COLO829 (cell line): ENCODE data around the gene NSD1.
"Not testable (repeated sequence)": the region's sequence is repeated elsewhere in the genome, so short reads cannot be mapped to it uniquely, and the experiment has no call there.

Source experiments
- DNase-seq: peaks from one replicate; pipeline ENCODE4 v3.0.0; 2012; ENCODE audit warnings: low spot score

The NSD1 gene

DNA sequence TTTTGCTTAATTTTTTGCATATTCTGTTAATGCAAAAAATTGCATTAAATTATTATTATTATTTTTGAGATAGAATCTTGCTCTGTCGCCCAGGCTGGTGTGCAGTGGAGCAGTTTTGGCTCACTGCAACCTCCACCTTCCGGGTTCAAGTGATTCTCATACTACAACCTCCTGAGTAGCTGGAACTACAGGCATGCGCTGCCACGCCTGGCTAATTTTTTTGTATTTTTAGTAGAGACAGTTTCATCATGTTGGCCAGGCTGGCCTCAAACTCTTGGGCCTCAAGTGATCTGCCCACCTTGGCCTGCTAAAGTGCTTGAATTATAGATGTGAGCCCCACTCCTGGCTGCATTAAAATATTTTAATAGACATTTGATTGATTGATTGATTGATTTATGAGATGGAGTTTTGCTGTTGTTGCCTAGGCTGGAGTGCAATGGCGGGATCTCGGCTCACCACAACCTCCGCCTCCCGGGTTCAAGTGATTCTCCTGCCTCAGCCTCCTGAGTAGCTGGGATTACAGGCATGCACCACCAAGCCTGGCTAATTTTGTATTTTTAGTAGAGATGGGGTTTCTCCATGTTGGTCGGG lies 44.4 kb downstream of the NSD1 start:
- not testable (repeated sequence) for DNase-seq

- DNase-seq: no peak
These were observed 45.2 kb downstream of the NSD1 start for GRCh38 chr5:177178733-177179304.

GRCh38 chr5:177179431-177179830 lies 45.9 kb downstream of the NSD1 start:
- no peak for DNase-seq

- no peak for DNase-seq
These were observed 49.6 kb downstream of the NSD1 start for GRCh38 chr5:177183142-177183541.

GRCh38 chr5:177183766-177184360 lies 50.3 kb downstream of the NSD1 start:
- no peak for DNase-seq

DNA sequence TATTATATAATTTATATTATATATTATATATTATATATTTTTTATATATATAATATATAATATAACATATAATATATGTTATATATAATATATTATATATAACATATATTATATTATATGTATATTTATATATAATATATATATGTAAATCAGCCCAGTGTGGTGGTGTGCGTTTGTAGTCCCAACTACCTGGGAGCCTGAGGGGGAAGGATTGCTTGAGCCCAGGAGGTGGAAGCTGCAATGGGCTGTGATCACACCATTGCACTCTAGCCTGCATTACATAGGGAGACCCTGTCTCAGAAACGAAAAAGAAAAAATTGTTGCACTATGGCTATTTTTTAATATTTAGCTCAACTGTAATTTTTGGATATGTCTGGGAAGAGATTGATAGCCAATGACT lies 52.4 kb downstream of the NSD1 start:
- DNase-seq: no peak

GRCh38 chr5:177186645-177187044 lies 53.1 kb downstream of the NSD1 start:
- no peak for DNase-seq

- no peak for DNase-seq
These were observed 55.2 kb downstream of the NSD1 start for GRCh38 chr5:177188775-177189174.

DNA sequence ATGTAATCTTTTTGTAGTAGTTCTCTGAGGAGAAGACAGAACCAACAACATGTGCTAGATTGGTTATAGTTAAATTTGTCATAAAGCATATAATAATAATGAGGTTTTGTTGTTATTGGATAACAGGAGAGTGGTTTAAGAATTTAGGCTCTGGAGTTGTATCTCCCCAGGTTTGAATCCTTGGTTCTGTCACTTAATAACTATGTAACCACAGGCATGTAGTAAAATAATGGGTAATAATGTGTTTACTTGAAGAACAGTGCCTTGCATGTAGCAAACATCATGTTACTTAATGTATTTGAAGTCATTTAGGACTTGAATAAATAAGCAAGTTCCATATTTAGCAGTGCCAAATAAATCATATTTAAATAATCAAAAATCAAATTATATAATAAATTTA lies 55.8 kb downstream of the NSD1 start:
- no peak for DNase-seq

DNA sequence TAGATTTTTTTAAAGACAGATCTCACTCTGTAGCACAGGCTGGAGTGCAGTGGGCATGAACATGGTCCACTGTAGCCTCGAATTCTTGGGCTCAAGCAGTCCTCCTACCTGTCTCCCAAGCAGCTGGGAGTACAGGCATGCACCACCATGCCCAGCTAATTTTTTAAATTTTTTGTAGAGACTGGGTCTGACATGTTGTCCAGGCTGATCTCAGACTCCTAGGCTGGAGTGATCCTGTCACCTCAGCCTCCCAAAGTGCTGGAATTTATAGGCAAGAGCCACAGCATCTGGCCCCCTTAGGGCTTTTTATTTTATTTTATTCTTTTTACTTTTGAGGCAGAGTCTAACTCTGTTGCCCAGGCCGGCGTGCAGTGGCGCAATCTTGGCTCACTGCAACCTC lies 56.4 kb downstream of the NSD1 start:
- DNase-seq: no peak

- DNase-seq: peak; percentile 70
These were observed 60.7 kb downstream of the NSD1 start for GRCh38 chr5:177194268-177194667.

DNA sequence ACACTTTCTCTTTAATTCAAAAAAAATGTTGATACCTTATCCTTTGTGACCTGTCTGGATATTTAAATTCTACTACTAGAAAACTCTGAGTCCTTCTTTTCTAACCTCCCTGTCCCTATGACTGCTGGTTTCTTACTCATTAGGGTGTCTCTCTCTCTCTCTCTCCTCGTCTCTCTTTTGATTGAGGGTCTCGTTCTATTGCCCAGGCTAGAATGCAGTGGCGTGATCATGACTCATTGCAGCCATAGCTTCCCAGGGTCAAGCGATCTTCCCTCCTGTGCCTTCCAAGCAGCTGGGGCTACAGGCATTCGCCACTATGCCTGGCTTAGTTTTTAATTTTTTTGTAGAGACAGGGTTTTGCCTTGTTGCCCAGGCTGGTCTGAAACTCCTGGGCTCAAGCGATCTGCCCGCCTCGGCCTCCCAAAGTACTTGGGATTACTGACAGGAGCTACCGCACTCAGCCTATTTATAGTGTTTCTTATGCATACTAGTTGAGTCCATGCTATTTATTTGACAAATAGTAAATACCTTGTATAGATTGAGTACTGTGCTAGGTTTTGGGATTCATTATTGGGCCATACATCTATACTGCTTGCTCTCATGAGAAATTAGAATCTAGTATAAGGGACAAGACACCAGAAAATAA lies 61.9 kb downstream of the NSD1 start:
- no peak for DNase-seq

GRCh38 chr5:177198738-177199137 lies 65.2 kb downstream of the NSD1 start:
- DNase-seq: no peak

- no peak for DNase-seq
These were observed 70.7 kb downstream of the NSD1 start for GRCh38 chr5:177204281-177204680.

- no peak for DNase-seq
These were observed 76.0 kb downstream of the NSD1 start for GRCh38 chr5:177209610-177210009.

DNA sequence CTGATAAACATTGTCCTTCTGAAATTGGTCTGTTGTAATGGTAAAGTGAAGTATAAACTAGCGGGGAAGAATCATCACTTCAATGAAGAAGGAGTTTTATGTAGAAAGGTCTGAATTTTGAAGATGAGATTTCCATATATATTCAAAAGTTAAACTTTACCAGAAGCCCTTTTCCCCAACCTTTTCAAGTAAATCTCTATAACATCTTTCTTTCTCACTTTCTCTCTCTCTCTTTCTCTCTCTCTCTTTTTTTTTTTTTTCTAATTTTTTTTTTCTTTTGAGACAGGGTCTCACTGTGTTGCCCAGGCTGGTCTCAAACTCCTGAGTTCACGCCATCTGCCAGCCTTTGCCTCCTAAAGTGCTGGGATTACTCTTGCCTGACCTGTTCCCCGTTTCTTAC lies 78.7 kb downstream of the NSD1 start:
- DNase-seq: no peak

- DNase-seq: no peak
These were observed 87.0 kb downstream of the NSD1 start for GRCh38 chr5:177220576-177220975.

DNA sequence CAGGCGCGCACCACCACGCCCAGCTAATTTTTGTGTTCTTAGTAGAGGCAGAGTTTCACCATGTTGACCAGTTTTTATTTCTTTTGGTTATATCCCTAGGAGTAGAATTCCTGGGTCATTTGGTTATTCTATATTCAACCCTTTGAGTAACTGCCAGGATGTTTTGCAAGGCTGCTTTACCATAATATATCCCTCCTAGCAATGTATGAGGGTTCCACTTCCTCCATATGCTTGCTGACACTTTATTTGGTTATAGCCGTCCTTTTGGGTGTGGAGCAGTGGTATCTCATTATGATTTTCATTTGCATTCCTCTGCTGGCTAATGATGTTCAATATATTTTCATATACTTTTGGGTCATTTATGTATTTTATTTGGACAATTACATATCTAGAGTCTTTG lies 88.7 kb downstream of the NSD1 start:
- DNase-seq: no peak

- DNase-seq: no peak
These were observed 92.2 kb downstream of the NSD1 start for GRCh38 chr5:177225798-177226197.

- no peak for DNase-seq
These were observed 93.3 kb downstream of the NSD1 start for GRCh38 chr5:177226860-177227259.

DNA sequence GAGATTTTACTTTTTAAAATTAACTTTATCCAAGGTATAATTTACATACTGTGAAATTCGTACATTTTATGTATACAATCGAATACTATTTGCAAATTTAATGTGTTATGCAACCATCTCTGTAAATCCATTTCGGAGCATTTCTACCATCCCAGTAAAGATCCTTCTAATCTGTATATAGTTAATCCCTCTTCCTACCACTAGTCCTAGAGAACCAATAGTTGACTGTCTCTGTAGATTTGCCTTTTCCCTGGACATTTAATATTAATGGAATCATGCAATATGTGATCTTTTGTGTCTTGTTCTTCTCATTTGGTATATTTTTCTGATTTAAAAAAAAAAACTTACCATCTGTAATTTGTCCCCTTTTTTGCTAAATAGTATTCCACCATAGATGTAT lies 95.2 kb downstream of the NSD1 start:
- no peak for DNase-seq

DNA sequence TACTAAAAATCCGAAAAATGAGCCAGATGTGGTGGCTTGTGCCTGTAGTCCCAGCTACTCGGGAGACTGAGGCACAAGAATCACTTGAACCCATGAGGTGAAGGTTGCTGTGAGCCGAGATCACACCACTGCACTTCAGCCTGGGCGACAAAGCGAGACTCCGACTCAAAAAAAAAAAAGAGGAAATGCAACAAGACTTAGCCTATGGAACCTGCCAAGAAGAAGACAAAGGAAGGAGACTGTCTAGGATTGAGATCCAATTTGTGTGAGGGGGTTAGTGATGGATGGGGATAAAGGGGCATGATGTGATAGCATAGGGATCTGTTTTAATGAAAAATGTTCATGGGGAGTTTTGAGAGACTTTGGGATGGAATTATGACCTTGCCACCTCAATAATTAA lies 97.1 kb downstream of the NSD1 start:
- DNase-seq: no peak

GRCh38 chr5:177231479-177232250 lies 98.1 kb downstream of the NSD1 start:
- no peak for DNase-seq
